Vagina (tissue), 2 donors: ENCODE data around the gene TSC2.

Experiments
- POLR2A ChIP-seq, 2 donors: fragments of 450-650 bp; IDR thresholded peaks; one replicate each; pipeline ENCODE4 v1.6.1; 2017; ENCODE audit warnings: antibody characterized with exemption in 2 of 2, mild to moderate bottlenecking in 2 of 2, moderate library complexity in 2 of 2
- POLR2AphosphoS5 ChIP-seq, 2 donors: sonication (generic); formaldehyde crosslinking; IDR thresholded peaks; one replicate each; pipeline ENCODE4 v1.9.0; 2017; ENCODE audit warnings: antibody characterized with exemption in 2 of 2, mild to moderate bottlenecking in 2 of 2, low read depth in 1 of 2; ENCODE audit not compliant: insufficient read depth in 1 of 2
- TF ChIP-seq, protein P1 (sequence below), 3 experiments: fragments of 450-650 bp in 2 of 3; fragments of 200-600 bp in 1 of 3; sonication (generic) in 1 of 3; IDR thresholded peaks; one replicate each; pipeline ENCODE4 v1.5.1; 2017 to 2019; ENCODE audit warnings: antibody characterized with exemption in 3 of 3, mild to moderate bottlenecking in 2 of 3, moderate library complexity in 2 of 3

DNA sequence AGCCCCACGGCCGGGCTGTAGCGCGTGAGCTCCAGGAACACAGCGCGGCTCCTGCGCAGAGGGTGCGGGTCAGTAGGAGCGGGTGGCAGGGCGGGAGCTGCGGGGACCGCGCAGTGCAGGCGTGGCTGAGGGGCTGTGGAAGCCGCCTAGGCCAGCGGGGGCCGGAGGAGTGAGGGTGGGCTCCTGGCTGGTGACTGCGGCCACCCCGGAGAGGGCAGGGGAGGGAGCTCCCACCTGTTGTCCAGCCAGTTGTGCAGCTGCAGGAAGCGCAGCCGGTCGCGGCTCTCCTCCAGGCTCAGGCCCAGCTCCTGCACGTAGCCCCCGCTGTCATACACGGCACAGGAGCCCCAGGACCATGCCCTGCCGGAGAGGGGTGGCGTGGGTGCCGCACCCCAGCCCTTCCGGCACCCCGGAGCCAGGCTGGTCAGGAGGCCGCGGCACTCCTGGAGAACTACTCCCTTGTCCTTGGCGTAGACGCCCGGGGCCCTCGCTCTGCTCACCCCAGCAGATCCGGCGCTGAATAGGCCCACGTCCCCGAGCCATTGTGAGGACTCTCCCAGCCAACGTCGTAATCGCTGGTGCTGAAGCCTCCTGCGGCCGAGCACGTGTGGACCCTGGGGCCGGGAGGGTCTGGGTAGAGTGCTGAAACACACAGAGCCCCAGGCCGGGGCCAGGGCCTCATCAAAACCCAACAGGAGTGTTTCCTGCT, 43.9 kb downstream of the TSC2 start:
- TF ChIP-seq POLR2AphosphoS5 (IDR thresholded peaks at IDR 0.05; ENCODE audit: insufficient read depth in 1 of 2, low read depth in 1 of 2) (no peak), POLR2A (IDR thresholded peaks at IDR 0.05) (no peak)
- TF ChIP-seq, protein P1, sequence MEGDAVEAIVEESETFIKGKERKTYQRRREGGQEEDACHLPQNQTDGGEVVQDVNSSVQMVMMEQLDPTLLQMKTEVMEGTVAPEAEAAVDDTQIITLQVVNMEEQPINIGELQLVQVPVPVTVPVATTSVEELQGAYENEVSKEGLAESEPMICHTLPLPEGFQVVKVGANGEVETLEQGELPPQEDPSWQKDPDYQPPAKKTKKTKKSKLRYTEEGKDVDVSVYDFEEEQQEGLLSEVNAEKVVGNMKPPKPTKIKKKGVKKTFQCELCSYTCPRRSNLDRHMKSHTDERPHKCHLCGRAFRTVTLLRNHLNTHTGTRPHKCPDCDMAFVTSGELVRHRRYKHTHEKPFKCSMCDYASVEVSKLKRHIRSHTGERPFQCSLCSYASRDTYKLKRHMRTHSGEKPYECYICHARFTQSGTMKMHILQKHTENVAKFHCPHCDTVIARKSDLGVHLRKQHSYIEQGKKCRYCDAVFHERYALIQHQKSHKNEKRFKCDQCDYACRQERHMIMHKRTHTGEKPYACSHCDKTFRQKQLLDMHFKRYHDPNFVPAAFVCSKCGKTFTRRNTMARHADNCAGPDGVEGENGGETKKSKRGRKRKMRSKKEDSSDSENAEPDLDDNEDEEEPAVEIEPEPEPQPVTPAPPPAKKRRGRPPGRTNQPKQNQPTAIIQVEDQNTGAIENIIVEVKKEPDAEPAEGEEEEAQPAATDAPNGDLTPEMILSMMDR (IDR thresholded peaks at IDR 0.05), result no peak
